HG02759 (cell line): ENCODE measurements around the gene CNIH2.
A peak's percentile ranks its signal among the peaks of the same experiment; 100 is the strongest.

ENCODE experiments used
- ATAC-seq: cut with Tn5 transposase; IDR thresholded peaks from one replicate; pipeline ENCODE4 v1.9.1; 2021; ENCODE audit warnings: mild to moderate bottlenecking, moderate library complexity; ENCODE audit not compliant: unreplicated experiment

The CNIH2 gene

GRCh38 chr11:66258473-66258893 is 19.5 kb upstream of the CNIH2 start:
- ATAC-seq, result peak; percentile 4

GRCh38 chr11:66259225-66259624 is 18.8 kb upstream of the CNIH2 start:
- no peak for ATAC-seq

DNA sequence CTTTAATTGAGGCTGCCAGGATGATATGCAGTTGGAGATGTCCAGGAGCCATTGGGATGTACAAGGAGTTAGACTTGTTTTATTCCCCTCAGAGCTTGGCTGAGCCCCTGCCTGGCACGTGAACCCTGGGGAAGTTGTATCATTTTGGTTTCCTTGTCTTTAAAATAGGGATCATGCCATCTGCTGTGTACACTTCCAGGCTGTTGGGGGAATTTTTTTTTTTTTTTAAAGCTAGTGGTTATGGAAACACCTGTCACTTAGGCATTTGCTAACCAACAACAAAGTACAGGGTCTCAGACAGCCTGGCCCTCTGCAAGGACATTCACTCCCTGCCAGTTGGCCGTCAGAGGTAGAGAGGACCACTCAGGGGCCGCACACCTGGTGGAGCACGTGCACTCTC is 18.0 kb upstream of the CNIH2 start:
- ATAC-seq, result no peak

- ATAC-seq, result no peak
Measured at GRCh38 chr11:66261578-66261977, 16.4 kb upstream of the CNIH2 start.

DNA sequence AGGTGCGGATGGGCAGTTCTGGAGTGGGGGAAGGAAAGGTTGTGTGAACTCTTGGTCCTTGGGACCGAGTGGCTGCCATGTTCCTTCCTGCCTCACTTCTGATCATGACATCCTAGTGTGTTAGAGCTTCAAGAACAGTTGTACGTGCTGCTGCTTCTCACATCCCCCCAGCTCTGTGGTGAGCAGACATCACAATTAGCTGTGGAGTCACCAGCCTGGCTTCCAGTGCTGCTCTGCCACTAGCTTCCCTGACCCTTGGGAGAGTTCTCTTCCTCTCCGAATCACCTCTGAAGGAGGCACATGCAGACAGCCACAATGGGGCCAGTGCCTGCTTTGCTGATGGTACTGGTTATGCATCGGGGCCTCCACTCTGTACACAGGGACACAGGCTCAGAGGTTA is 15.8 kb upstream of the CNIH2 start:
- no peak for ATAC-seq

DNA sequence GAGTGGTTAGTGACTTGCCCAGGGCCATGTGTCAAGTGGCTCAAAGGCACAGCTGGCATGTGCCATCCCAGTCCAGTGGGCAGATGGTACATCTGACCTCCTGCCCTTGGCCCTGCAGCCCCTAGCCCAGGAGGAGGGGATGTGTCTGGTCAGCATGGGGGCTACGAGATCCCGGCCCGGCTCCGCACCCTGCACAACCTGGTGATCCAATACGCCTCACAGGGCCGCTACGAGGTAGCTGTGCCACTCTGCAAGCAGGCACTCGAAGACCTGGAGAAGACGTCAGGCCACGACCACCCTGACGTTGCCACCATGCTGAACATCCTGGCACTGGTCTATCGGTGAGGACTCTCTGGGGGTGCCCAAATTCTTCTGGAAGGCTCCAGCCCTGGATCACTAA is 15.3 kb upstream of the CNIH2 start:
- no peak for ATAC-seq

DNA sequence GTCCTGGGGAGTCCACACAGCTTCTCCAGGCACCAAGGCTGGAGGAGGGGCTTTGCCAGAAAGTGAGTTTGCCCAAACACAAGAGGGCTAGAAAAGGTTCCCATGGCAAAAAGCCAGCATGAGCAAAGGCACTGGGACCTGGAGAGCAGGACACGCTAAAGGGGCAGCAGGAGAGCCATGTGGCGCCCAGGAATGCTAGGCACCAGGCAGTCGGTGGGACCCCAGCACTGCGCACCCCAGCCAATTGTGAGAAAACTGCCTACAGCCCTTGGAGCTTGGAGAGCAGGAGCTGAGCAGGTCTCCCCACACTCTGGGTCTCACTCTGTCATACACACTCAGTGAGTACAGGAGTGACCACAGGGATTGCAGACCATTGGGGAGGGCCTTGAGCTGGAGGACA is 14.7 kb upstream of the CNIH2 start:
- no peak for ATAC-seq

DNA sequence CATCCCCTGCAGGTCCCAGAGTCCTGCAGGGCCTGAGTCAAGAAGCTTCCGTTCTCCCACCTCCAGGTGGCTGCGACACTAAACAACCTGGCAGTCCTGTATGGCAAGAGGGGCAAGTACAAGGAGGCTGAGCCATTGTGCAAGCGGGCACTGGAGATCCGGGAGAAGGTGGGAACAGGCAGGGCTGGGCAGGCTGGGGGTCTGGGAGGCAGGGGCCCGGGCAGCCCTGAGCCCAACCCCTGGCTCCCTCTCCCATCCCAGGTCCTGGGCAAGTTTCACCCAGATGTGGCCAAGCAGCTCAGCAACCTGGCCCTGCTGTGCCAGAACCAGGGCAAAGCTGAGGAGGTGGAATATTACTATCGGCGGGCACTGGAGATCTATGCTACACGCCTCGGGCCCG is 14.2 kb upstream of the CNIH2 start:
- no peak for ATAC-seq

GRCh38 chr11:66264383-66264782 is 13.6 kb upstream of the CNIH2 start:
- no peak for ATAC-seq

DNA sequence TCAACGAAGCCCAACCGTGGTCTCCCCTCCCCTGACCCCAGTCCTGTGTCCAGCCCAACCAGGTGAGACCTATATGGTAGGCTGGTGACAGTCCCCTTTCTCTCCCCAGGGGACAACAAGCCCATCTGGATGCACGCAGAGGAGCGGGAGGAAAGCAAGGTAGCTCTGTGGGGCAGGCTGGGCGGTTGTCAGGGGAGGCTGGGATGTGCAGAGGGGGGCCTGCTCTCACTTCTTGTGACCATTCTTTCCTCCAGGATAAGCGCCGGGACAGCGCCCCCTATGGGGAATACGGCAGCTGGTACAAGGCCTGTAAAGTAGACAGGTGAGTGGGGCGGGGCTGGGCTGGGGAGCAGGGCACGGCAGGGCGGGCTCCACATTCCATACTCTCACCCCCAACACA is 13.1 kb upstream of the CNIH2 start:
- no peak for ATAC-seq

- no peak for ATAC-seq
Measured at GRCh38 chr11:66265531-66266377, 12.2 kb upstream of the CNIH2 start.

GRCh38 chr11:66266378-66267038 is 11.5 kb upstream of the CNIH2 start:
- ATAC-seq, result no peak

- ATAC-seq, result no peak
Measured at GRCh38 chr11:66267039-66267378, 11.0 kb upstream of the CNIH2 start.

GRCh38 chr11:66267379-66268243 is 10.4 kb upstream of the CNIH2 start:
- ATAC-seq, result peak; percentile 55

- peak; percentile 81 for ATAC-seq
Measured at GRCh38 chr11:66268244-66268951, 9.6 kb upstream of the CNIH2 start, which contains the start of gene RAB1B. Gene RAB1B (plus strand): TSS chr11:66268639. CDS start chr11:66268680, 41 bp downstream.

DNA sequence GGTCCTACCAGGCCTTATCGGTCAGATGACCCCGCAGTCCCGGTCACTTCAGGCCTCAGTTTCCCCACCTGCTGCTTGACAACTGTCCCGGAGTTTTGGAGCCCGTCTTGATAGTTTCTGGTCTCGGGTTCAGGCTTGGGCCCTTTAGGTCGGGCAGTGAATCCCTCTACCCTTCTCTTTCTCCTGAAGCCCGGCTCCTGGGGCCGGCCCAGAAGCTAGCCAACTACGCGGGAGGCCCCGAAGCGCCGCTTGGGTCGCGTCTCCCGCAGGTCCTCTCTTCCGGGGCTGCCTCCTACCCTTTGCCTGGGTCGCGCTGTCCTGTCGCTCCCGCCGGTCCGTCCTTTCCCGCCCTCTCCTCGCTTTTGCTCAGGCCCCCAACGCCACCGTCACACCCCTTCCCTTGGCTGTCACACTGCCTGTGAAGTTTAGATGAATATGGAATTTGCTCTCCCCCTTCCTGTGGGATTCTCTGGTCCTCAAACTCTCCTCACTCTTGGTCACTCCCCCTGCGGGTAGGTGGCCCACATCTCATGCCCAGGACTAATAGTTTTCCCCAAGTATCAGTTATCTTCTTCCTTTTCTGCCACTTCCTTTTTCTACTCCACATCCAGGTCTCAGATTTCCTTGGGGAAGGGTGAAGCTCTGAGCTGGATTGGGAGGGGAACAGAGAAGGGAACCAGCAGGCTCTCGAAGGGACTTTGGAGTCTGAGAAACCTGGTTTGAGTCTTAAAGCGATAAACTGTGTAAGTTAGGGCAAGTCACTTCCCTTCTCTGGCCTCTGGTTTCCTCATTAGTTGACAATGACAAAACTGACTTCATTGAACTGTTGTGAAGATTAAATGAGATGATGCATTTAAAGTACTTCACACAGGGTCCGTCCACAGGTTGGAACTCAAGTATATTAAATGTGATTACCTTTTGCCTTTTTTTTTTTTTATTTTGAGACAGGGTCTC is 8.7 kb upstream of the CNIH2 start:
- ATAC-seq, result no peak

DNA sequence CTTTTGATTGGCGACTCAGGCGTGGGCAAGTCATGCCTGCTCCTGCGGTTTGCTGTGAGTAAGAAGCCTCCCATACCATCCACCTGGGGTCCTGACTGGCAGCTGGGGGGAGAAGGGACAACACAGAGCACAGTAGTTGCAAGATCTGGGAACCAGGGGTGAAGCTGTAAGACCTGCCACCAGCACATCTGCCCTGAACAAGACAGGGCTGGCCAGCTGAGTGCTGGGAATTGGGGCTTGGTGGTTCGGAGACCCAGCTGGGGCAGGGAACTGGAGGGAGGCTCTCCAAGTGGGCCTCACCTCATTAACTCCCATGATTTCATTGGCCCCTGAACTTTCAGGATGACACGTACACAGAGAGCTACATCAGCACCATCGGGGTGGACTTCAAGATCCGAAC is 6.2 kb upstream of the CNIH2 start:
- no peak for ATAC-seq

GRCh38 chr11:66272596-66272995 is 5.4 kb upstream of the CNIH2 start:
- ATAC-seq, result no peak

GRCh38 chr11:66274219-66274618 is 3.8 kb upstream of the CNIH2 start:
- ATAC-seq, result no peak

- no peak for ATAC-seq
Measured at GRCh38 chr11:66275396-66275795, 2.6 kb upstream of the CNIH2 start.
